K562 (cell line): Measurements from ENCODE around the gene RNF144A. TPM values are rescaled to one million over a fixed set of nuclear protein-coding genes. Genes with fewer than 3 reads are reported as not detected.

Experiments
- ATAC-seq: fragments of 200-7000 bp; cut with Tn5 transposase; 3 replicates; pipeline ENCODE4 v1.9.1; 2020; ENCODE audit warnings: moderate library complexity
- BruUV-seq: library from RNA; stranded (reverse); fragments of 400-500 nt; replicated peaks from 2 replicates; lab custom pipeline; 2021; lab: Mats Ljungman, UMichigan
- CTCF ChIA-PET: fragments of 300-600 bp; formaldehyde crosslinking; extraction: SDS; loops from one replicate; lab custom pipeline; 2021; ENCODE audit warnings: low intra/inter-chr PET ratio; lab: Yijun Ruan, JAX
- POLR2A ChIA-PET: fragments of 300-600, 350-650 bp; sonication (Branson Sonifier 250); formaldehyde crosslinking; extraction: SDS; loops from one replicate; lab custom pipeline; 2021; ENCODE audit warnings: antibody characterized with exemption, inconsistent platforms; lab: Yijun Ruan, JAX
- DNase-seq, 4 experiments: peaks; one replicate each; pipeline versions ENCODE4 v3.0.0 to v3.0.0-alpha.2; 2011 to 2018; ENCODE audit warnings: low spot score in 3 of 4, mixed read lengths in 3 of 4; ENCODE audit errors: extremely low read depth in 1 of 4
- FAIRE-seq: peaks from 2 replicates; lab custom pipeline; 2011; peaks lifted over from hg19 to GRCh38; lab: Jason Lieb, UNC
- H2AFZ ChIP-seq: 2 replicates; pipeline ENCODE4 v1.6.0; 2011; ENCODE audit warnings: low read depth, low read length, control low read depth, inconsistent platforms
- H3K27ac ChIP-seq: fragments of 200-600 bp; 3 replicates; pipeline ENCODE4 v1.8.0; 2011; ENCODE audit warnings: low read depth, mild to moderate bottlenecking, control low read depth, inconsistent platforms, low read length, moderate library complexity, mixed read lengths; ENCODE audit errors: extremely low read depth
- H3K27me3 ChIP-seq, 2 experiments: fragments of 300-600 bp in 1 of 2; 2 replicates in 1 of 2; 3 replicates in 1 of 2; pipeline versions ENCODE4 v1.6.0 to v1.8.0; 2011; ENCODE audit warnings: inconsistent platforms in 2 of 2, low read length in 2 of 2, mild to moderate bottlenecking in 1 of 2, mixed read lengths in 1 of 2, moderate library complexity in 1 of 2; ENCODE audit not compliant: control insufficient read depth in 2 of 2, insufficient read depth in 2 of 2
- H3K36me3 ChIP-seq: fragments of 300-600 bp; 3 replicates; pipeline ENCODE4 v1.8.0; 2011; ENCODE audit warnings: mild to moderate bottlenecking, low read length, inconsistent platforms; ENCODE audit not compliant: control insufficient read depth, insufficient read depth
- H3K4me1 ChIP-seq, 2 experiments: fragments of 200-600 bp in 1 of 2; replicated peaks in 1 of 2; 2 replicates in 1 of 2; 3 replicates in 1 of 2; pipeline versions ENCODE4 v1.5.1 to v1.8.0; 2011; ENCODE audit warnings: inconsistent platforms in 2 of 2, low read length in 2 of 2, mild to moderate bottlenecking in 1 of 2, mixed read lengths in 1 of 2, moderate library complexity in 1 of 2; ENCODE audit not compliant: control insufficient read depth in 2 of 2, insufficient read depth in 2 of 2
- H3K4me2 ChIP-seq: 2 replicates; pipeline ENCODE4 v1.6.1; 2011; ENCODE audit warnings: low read length, control low read depth, inconsistent platforms, mixed read lengths; ENCODE audit not compliant: insufficient read depth
- H3K4me3 ChIP-seq: fragments of 200-600 bp; sonication (generic), shearing (Covaris generic); 2 replicates; pipeline ENCODE4 v1.5.1; 2016; ENCODE audit warnings: control low read depth, inconsistent platforms
- H3K79me2 ChIP-seq: fragments of 200-600 bp; 3 replicates; pipeline ENCODE4 v1.8.0; 2011; ENCODE audit warnings: low read length, inconsistent platforms; ENCODE audit not compliant: control insufficient read depth, insufficient read depth
- H3K9ac ChIP-seq, 2 experiments: 2 replicates each; pipeline versions ENCODE4 v1.6.0 to v1.6.1; 2011; ENCODE audit warnings: low read depth in 2 of 2, low read length in 2 of 2, control low read depth in 1 of 2, inconsistent platforms in 1 of 2, mild to moderate bottlenecking in 1 of 2, mixed read lengths in 1 of 2; ENCODE audit not compliant: insufficient read depth in 1 of 2
- H3K9me1 ChIP-seq: one replicate; pipeline ENCODE4 v1.6.0; 2011; ENCODE audit warnings: inconsistent platforms, mild to moderate bottlenecking, low read length, moderate library complexity; ENCODE audit not compliant: control insufficient read depth, insufficient read depth
- H3K9me3 ChIP-seq: replicated peaks from 2 replicates; pipeline ENCODE4 v1.5.1; 2011; ENCODE audit warnings: low read depth, low read length, inconsistent platforms; ENCODE audit not compliant: control insufficient read depth, insufficient read depth
- H4K20me1 ChIP-seq: replicated peaks from 2 replicates; pipeline ENCODE4 v1.6.1; 2011; ENCODE audit warnings: low read length, inconsistent platforms, mixed read lengths; ENCODE audit not compliant: control insufficient read depth, insufficient read depth
- ESRRA ChIP-seq: fragments of 450-650 bp; IDR thresholded peaks from 2 replicates; pipeline ENCODE4 v1.6.1; 2014; ENCODE audit warnings: low read depth, mild to moderate bottlenecking, moderate library complexity, borderline replicate concordance
- FUS ChIP-seq: fragments of 200-400 bp; formaldehyde crosslinking; optimal IDR thresholded peaks from 2 replicates; pipeline ENCODE3; 2017; ENCODE audit warnings: low read depth, low read length
- PBX2 ChIP-seq, 2 experiments: IDR thresholded peaks in 1 of 2; conservative IDR thresholded peaks in 1 of 2; 2 replicates each; pipeline ENCODE4 v1.6.1; 2016; ENCODE audit warnings: low read depth in 2 of 2, mild to moderate bottlenecking in 1 of 2, missing compliant biosample characterization in 1 of 2, missing genetic modification characterization in 1 of 2, moderate library complexity in 1 of 2
- PREB ChIP-seq: sonication (generic); formaldehyde crosslinking; IDR thresholded peaks from 2 replicates; pipeline ENCODE4 v1.8.1; 2023; ENCODE audit warnings: mild to moderate bottlenecking, missing genetic modification reagents
- RBM15 ChIP-seq: fragments of 200-400 bp; formaldehyde crosslinking; IDR thresholded peaks from 2 replicates; pipeline ENCODE4 v1.6.1; 2018; ENCODE audit warnings: mild to moderate bottlenecking, low read length, moderate library complexity; ENCODE audit not compliant: insufficient read depth
- RFX7 ChIP-seq: fragments of 250-450 bp; sonication (Bioruptor Pico); IDR thresholded peaks from 2 replicates; pipeline ENCODE4 v1.5.1; 2021; ENCODE audit warnings: mild to moderate bottlenecking
- RUNX1 ChIP-seq: sonication (generic); IDR thresholded peaks from 2 replicates; pipeline ENCODE4 v1.6.1; 2016; ENCODE audit warnings: antibody characterized with exemption, low read depth
- ZNF24 ChIP-seq: fragments of 450-650 bp; IDR thresholded peaks from 2 replicates; pipeline ENCODE4 v1.6.1; 2016
- ZNF354B ChIP-seq: fragments of 250-450 bp; sonication (Bioruptor Pico); IDR thresholded peaks from 2 replicates; pipeline ENCODE4 v1.4.0; 2020
- WGBS: fragments of 100-300 bp; shearing (Covaris generic); methylation state at CpG from one replicate; pipeline ENCODE4 v1.1.6; 2016; ENCODE audit warnings: low coverage, mixed read lengths; ENCODE audit not compliant: insufficient coverage; ENCODE audit errors: missing lambda C conversion rate; 5-methylcytosine and 5-hydroxymethylcytosine counted together
- in situ Hi-C: fragments of 300-500 bp; cut with MboI; formaldehyde crosslinking; loops from 4 replicates; pipeline ENCODE4 v1.15.0; 2018; ENCODE audit warnings: inconsistent platforms, mixed read lengths
- intact Hi-C: fragments of 100-400 bp; cut with micrococcal nuclease; formaldehyde crosslinking; loops from 2 replicates; pipeline ENCODE4 v1.14.2; 2022
- polyA plus RNA-seq, 8 experiments: library from polyadenylated mRNA; depleted of rRNA in 4 of 8; stranded (reverse) in 5 of 8; unstranded in 3 of 8; fragments of >200 nt; fragmentation: Nextera tagmentation in 2 of 8; fragmentation: Illumina TruSeq in 1 of 8; extraction: Ambion mirVana in 2 of 8; extraction: Trizol in 1 of 8; gene quantifications; 2 replicates each; pipeline versions ENCODE4 v1.2.1 to v1.2.3, GENCODE V29; 2011 to 2014; ENCODE audit warnings: inconsistent platforms in 1 of 8, missing spikeins in 1 of 8
- total RNA-seq, 7 experiments: library from RNA; depleted of rRNA in 6 of 7; stranded (reverse); fragments of >200 nt in 6 of 7; fragmentation: Illumina TruSeq in 2 of 7; extraction: Trizol in 2 of 7; gene quantifications; 2 replicates each; pipeline versions ENCODE4 v1.2.1 to v1.2.3, GENCODE V29; 2011 to 2021; ENCODE audit warnings: low replicate concordance in 1 of 7

RNF144A gene
- total and polyA plus RNA-seq, 9 of the 15 experiments (the other 6 are each of a cell fraction or from before 2014, with no cell fraction given) = 0.96 to 11.3 (median 6.2) TPM

- TF ChIP-seq PBX2 (CRISPR knock-in tag; IDR thresholded peaks at IDR 0.05; ENCODE audit: low read depth) (no peak), PBX2 (tag; conservative IDR thresholded peaks at IDR 0.05; ENCODE audit: low read depth) (no peak), FUS (no peak), RUNX1 (no peak), ESRRA (no peak), ZNF354B (CRISPR knock-in tag) (no peak), RBM15 (no peak)
These were observed 144.7 kb downstream of the RNF144A start (continued) for GRCh38 chr2:7061921-7062320.

- POLR2A ChIA-PET = no interaction called here
- TF ChIP-seq ZNF24 (no peak), RFX7 (no peak), PREB (CRISPR knock-in tag) (no peak)
These were observed 146.6 kb downstream of the RNF144A start for GRCh38 chr2:7063789-7064188.

More at GRCh38 chr2:7063789-7064188, 146.6 kb downstream of the RNF144A start:
- no peaks in the 10 kb centered on the region; the same call in 1 of the 2 replicates for H3K9me3 ChIP-seq
- DNase-seq (no peak), ATAC-seq (no peak), FAIRE-seq (no peak)
- no TSS peak for BruUV-seq
- H3K27me3 ChIP-seq = 0 out of 5 replicates have a peak, but pooled peaks cover 0 to 1% of the 10 kb centered on the region in 2 experiments
- CTCF ChIA-PET = no interaction called here
- no peaks in the 10 kb centered on the region for H3K36me3 ChIP-seq
- H3K27ac ChIP-seq = no peak overlapping the region
- no peaks in the 10 kb centered on the region for H3K79me2 ChIP-seq
- H3K4me2 ChIP-seq = no peak overlapping the region
- H3K9ac ChIP-seq = no peak overlapping the region
- no peaks in the 10 kb centered on the region for H3K4me1 ChIP-seq
- intact Hi-C loops = no loop called here
- no peaks in the 10 kb centered on the region for H4K20me1 ChIP-seq
- in situ Hi-C loops = no loop called here
- no peaks in the 10 kb centered on the region for H3K9me1 ChIP-seq
- WGBS = 0% methylated on average over 3 of the region's 3 CpGs
- no peak overlapping the region for H3K4me3 ChIP-seq
- H2AFZ ChIP-seq = no peak overlapping the region
